Endothelial cell of umbilical vein (primary cell): ENCODE data around the gene MEGF11.

Source experiments
- EZH2 ChIP-seq: IDR thresholded peaks from 2 replicates; pipeline ENCODE4 v1.6.1; 2012; ENCODE audit warnings: borderline replicate concordance, low read depth, mild to moderate bottlenecking, moderate library complexity, low read length, inconsistent platforms; ENCODE audit not compliant: severe bottlenecking
- JUN ChIP-seq: IDR thresholded peaks from 2 replicates; pipeline ENCODE4 v1.6.1; 2011; ENCODE audit warnings: borderline replicate concordance, low read depth; ENCODE audit not compliant: insufficient read length, insufficient read depth
- POLR2A ChIP-seq: IDR thresholded peaks from 2 replicates; pipeline ENCODE4 v1.6.1; 2012; ENCODE audit warnings: low read depth, mild to moderate bottlenecking, control low read depth, low read length
- TF ChIP-seq, protein P1 (sequence below), 2 donors: IDR thresholded peaks; 1 replicate in 1 of 2; 2 replicates in 1 of 2; pipeline ENCODE4 v1.5.1; 2011; ENCODE audit warnings: low read length in 2 of 2, mild to moderate bottlenecking in 2 of 2, moderate library complexity in 2 of 2, control low read depth in 1 of 2, inconsistent platforms in 1 of 2, low read depth in 1 of 2; ENCODE audit not compliant: insufficient read depth in 1 of 2; ENCODE audit errors: extremely low read depth in 1 of 2
- TF ChIP-seq, protein P2 (sequence below): IDR thresholded peaks from 2 replicates; pipeline ENCODE4 v1.6.1; 2011; ENCODE audit not compliant: insufficient read depth, insufficient read length

DNA sequence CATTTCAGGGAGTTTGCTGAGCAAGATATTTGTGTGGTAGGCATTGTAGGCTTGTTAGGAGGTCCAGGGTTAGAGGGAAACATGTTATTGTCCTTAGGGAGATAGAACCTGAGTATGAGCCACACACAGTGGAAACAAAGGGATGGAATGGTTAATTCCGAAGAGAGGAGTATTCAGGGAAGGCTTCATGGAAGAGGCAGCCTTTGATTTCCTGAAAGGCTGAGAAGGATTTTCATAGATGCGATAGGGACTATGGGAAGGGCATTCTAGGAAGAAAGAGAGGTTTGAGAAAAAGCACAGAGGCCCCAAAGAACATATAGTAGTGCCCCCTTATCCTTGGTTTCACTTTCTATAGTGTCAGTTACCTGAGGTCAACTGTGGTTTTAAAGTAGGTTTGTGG lies 302.5 kb downstream of the MEGF11 start:
- TF ChIP-seq, protein P1, sequence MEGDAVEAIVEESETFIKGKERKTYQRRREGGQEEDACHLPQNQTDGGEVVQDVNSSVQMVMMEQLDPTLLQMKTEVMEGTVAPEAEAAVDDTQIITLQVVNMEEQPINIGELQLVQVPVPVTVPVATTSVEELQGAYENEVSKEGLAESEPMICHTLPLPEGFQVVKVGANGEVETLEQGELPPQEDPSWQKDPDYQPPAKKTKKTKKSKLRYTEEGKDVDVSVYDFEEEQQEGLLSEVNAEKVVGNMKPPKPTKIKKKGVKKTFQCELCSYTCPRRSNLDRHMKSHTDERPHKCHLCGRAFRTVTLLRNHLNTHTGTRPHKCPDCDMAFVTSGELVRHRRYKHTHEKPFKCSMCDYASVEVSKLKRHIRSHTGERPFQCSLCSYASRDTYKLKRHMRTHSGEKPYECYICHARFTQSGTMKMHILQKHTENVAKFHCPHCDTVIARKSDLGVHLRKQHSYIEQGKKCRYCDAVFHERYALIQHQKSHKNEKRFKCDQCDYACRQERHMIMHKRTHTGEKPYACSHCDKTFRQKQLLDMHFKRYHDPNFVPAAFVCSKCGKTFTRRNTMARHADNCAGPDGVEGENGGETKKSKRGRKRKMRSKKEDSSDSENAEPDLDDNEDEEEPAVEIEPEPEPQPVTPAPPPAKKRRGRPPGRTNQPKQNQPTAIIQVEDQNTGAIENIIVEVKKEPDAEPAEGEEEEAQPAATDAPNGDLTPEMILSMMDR (IDR thresholded peaks at IDR 0.05; ENCODE audit: extremely low read depth in 1 of 2, insufficient read depth in 1 of 2, low read depth in 1 of 2, low read length in 2 of 2), result no peak
- no peak for TF ChIP-seq EZH2
- no peak for TF ChIP-seq POLR2A
- TF ChIP-seq JUN, result no peak
- TF ChIP-seq, protein P2, sequence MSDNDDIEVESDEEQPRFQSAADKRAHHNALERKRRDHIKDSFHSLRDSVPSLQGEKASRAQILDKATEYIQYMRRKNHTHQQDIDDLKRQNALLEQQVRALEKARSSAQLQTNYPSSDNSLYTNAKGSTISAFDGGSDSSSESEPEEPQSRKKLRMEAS, result no peak
